Erythroblast (primary cell): Measurements from ENCODE around the gene TRIM38.
"Not testable (repeated sequence)": the region's sequence is repeated elsewhere in the genome, so short reads cannot be mapped to it uniquely, and the experiment has no call there.

ENCODE experiments used
- GATA1 ChIP-seq: IDR thresholded peaks from 2 replicates; pipeline ENCODE4 v1.6.1; 2011; ENCODE audit warnings: low read depth, mild to moderate bottlenecking, control low read depth, low read length, moderate library complexity
- POLR2A ChIP-seq: IDR thresholded peaks from 2 replicates; pipeline ENCODE4 v1.6.1; 2011; ENCODE audit warnings: mild to moderate bottlenecking, low read length

- TF ChIP-seq POLR2A, GATA1: not testable (repeated sequence)
These were observed 15.1 kb upstream of the TRIM38 start for GRCh38 chr6:25947492-25947891.
